Caco-2 (cell line): ENCODE results near the gene RSPH4A. TPM values are rescaled to one million over a fixed set of nuclear protein-coding genes. Genes with fewer than 3 reads are reported as not detected.
A peak's percentile ranks its signal among the peaks of the same experiment; 100 is the strongest.

Experiments
- BruUV-seq: library from RNA; stranded (reverse); fragments of 400-500 nt; replicated peaks from 2 replicates; lab custom pipeline; 2021; lab: Mats Ljungman, UMichigan
- CTCF ChIA-PET: fragments of 300-600 bp; sonication (Branson Sonifier 250); formaldehyde crosslinking; loops from one replicate; lab custom pipeline; 2022; ENCODE audit warnings: antibody characterized with exemption; lab: Charles Lee
- POLR2A ChIA-PET: fragments of 300-600 bp; sonication (Branson Sonifier 250); formaldehyde crosslinking; loops from one replicate; lab custom pipeline; 2022; ENCODE audit warnings: antibody characterized with exemption; lab: Charles Lee
- DNase-seq, 2 experiments: peaks; one replicate each; pipeline versions ENCODE4 v3.0.0 to v3.0.0-alpha.2; 2020 to 2022
- H3K27me3 ChIP-seq: replicated peaks from 2 replicates; pipeline ENCODE4 v1.6.0; 2011; ENCODE audit warnings: low read length; ENCODE audit not compliant: control insufficient read depth, insufficient read depth
- H3K36me3 ChIP-seq: 2 replicates; pipeline ENCODE4 v1.5.1; 2011; ENCODE audit warnings: low read length; ENCODE audit not compliant: control insufficient read depth, insufficient read depth
- H3K4me1 ChIP-seq: fragments of 250-450 bp; sonication (Bioruptor Pico); 2 replicates; pipeline ENCODE4 v1.5.1; 2020; ENCODE audit warnings: mild to moderate bottlenecking
- H3K4me3 ChIP-seq: 2 replicates; pipeline ENCODE4 v1.5.1; 2011; ENCODE audit warnings: low read depth, mild to moderate bottlenecking, control low read depth, low read length
- H3K9me3 ChIP-seq: fragments of 250-450 bp; sonication (Bioruptor Pico); 2 replicates; pipeline ENCODE4 v1.5.1; 2020; ENCODE audit warnings: mild to moderate bottlenecking, moderate library complexity
- H3K27ac Mint-ChIP-seq: one replicate; pipeline ENCODE4 v1.8.0; 2022; ENCODE audit warnings: mixed read lengths; ENCODE audit not compliant: unreplicated experiment
- H3K27me3 Mint-ChIP-seq: one replicate; pipeline ENCODE4 v1.8.0; 2022; ENCODE audit warnings: mixed read lengths; ENCODE audit not compliant: insufficient read depth, unreplicated experiment
- H3K36me3 Mint-ChIP-seq: one replicate; pipeline ENCODE4 v1.8.0; 2022; ENCODE audit warnings: mild to moderate bottlenecking, mixed read lengths; ENCODE audit not compliant: insufficient read depth, unreplicated experiment
- H3K4me1 Mint-ChIP-seq: one replicate; pipeline ENCODE4 v1.8.0; 2022; ENCODE audit warnings: low read depth, mixed read lengths; ENCODE audit not compliant: unreplicated experiment
- H3K4me3 Mint-ChIP-seq: one replicate; pipeline ENCODE4 v1.8.0; 2022; ENCODE audit warnings: mild to moderate bottlenecking, moderate library complexity, mixed read lengths; ENCODE audit not compliant: unreplicated experiment
- H3K9me3 Mint-ChIP-seq: one replicate; pipeline ENCODE4 v1.8.0; 2022; ENCODE audit warnings: mixed read lengths; ENCODE audit not compliant: unreplicated experiment
- intact Hi-C: fragments of 100-400 bp; cut with micrococcal nuclease; formaldehyde crosslinking; loops from one replicate; pipeline ENCODE4 v1.10.0; 2022; ENCODE audit not compliant: unreplicated experiment
- total RNA-seq: library from RNA; stranded (reverse); gene quantifications from 2 replicates; pipeline ENCODE4 v1.2.3, GENCODE V29; 2022
- TF ChIP-seq, protein P1 (sequence below), 2 experiments: fragments of 200-600 bp in 1 of 2; IDR thresholded peaks; 1 replicate in 1 of 2; 2 replicates in 1 of 2; pipeline versions ENCODE4 v1.5.1 to v1.8.0; 2011 to 2022; ENCODE audit warnings: antibody characterized with exemption in 1 of 2, control low read depth in 1 of 2, inconsistent platforms in 1 of 2, low read depth in 1 of 2, low read length in 1 of 2, mild to moderate bottlenecking in 1 of 2, moderate library complexity in 1 of 2; ENCODE audit not compliant: insufficient read depth in 1 of 2, severe bottlenecking in 1 of 2, unreplicated experiment in 1 of 2

The RSPH4A gene
- total RNA-seq, 1 experiment from 2014 or later = 0.20 TPM

DNA sequence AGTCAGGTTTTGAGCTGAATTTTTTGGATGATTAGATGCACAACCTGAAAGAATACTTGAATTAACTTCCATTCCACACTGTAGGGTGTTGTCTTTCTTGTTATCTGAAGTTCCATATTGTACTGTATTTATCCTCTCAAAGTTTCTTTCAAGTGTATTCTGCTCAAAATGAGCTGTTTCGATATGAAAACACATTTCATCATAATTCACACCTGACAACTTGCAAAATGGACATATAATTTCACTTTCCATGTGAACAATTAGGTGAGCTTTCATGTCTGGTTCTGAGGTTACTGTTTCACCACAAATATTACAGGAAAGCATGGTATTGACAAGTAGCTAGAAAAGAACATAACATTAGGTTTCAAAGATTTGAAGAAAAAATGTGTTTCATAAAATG is 50.6 kb downstream of the RSPH4A start:
- no TSS peak for BruUV-seq
- POLR2A ChIA-PET = no interaction called here

DNA sequence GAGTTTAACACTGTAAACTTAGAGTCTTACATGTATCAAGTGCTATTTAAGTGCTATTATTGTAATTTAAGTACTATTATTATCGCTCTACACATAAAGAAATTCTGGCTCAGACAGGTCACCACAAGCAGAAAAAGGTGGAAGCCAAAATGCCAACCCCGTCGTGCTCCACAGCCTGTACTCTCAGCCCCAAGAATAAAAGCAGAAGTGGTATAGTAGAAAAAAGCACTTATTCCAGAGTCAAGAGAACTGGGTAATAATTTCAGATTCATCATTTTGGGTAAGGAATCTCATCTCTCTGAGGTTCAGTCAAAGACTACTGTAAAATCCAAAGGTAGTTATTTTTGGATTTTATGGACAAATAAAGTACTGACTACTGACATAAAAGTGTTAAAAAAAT is 51.3 kb downstream of the RSPH4A start:
- Mint-ChIP-seq H3K9me3 (no peaks in the 10 kb centered on the region), H3K27ac (peak overlapping the region; percentile 95), H3K4me3 (peak overlapping the region; percentile 99), H3K4me1 (no peaks in the 10 kb centered on the region), H3K27me3 (peaks cover 2% of the 10 kb centered on the region), H3K36me3 (no peaks in the 10 kb centered on the region)
- no peaks in the 10 kb centered on the region for H3K9me3 ChIP-seq
- CTCF ChIA-PET = interaction anchor here (1.1 kb wide), 1 partner anchor 399 kb away, joined by 3 read pairs; no protein-coding TSS in a partner anchor
- no peak for DNase-seq
- TF ChIP-seq, protein P1, sequence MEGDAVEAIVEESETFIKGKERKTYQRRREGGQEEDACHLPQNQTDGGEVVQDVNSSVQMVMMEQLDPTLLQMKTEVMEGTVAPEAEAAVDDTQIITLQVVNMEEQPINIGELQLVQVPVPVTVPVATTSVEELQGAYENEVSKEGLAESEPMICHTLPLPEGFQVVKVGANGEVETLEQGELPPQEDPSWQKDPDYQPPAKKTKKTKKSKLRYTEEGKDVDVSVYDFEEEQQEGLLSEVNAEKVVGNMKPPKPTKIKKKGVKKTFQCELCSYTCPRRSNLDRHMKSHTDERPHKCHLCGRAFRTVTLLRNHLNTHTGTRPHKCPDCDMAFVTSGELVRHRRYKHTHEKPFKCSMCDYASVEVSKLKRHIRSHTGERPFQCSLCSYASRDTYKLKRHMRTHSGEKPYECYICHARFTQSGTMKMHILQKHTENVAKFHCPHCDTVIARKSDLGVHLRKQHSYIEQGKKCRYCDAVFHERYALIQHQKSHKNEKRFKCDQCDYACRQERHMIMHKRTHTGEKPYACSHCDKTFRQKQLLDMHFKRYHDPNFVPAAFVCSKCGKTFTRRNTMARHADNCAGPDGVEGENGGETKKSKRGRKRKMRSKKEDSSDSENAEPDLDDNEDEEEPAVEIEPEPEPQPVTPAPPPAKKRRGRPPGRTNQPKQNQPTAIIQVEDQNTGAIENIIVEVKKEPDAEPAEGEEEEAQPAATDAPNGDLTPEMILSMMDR (IDR thresholded peaks at IDR 0.05; ENCODE audit: insufficient read depth in 1 of 2, low read depth in 1 of 2, low read length in 1 of 2, severe bottlenecking in 1 of 2, unreplicated experiment in 1 of 2) = no peak
- POLR2A ChIA-PET = interaction anchor here (0.6 kb wide), 1 partner anchor 434 kb away, joined by 5 read pairs; no protein-coding TSS in a partner anchor
- H3K4me3 ChIP-seq = peak overlapping the region; percentile 50
- no peaks in the 10 kb centered on the region for H3K36me3 ChIP-seq
- BruUV-seq = no TSS peak
- H3K27me3 ChIP-seq = no peaks in the 10 kb centered on the region
- intact Hi-C loops = loop anchor here (1.0 kb wide), 1 partner anchor 14 kb away; the partner anchor contains the start of gene KPNA5
- H3K4me1 ChIP-seq = peaks cover 8% of the 10 kb centered on the region

More for the DNA sequence above, 50.6 kb downstream of the RSPH4A start:
- Mint-ChIP-seq H3K36me3 (no peaks in the 10 kb centered on the region), H3K9me3 (no peaks in the 10 kb centered on the region), H3K4me3 (peak overlapping the region; percentile 14), H3K27me3 (no peaks in the 10 kb centered on the region), H3K27ac (no peak overlapping the region), H3K4me1 (no peaks in the 10 kb centered on the region)
- CTCF ChIA-PET = no interaction called here
- Histone ChIP-seq H3K27me3 (no peaks in the 10 kb centered on the region), H3K36me3 (no peaks in the 10 kb centered on the region), H3K4me3 (no peak overlapping the region), H3K9me3 (no peaks in the 10 kb centered on the region), H3K4me1 (peaks cover 8% of the 10 kb centered on the region)
- TF ChIP-seq, protein P1 (IDR thresholded peaks at IDR 0.05; ENCODE audit: insufficient read depth in 1 of 2, low read depth in 1 of 2, low read length in 1 of 2, severe bottlenecking in 1 of 2, unreplicated experiment in 1 of 2) = no peak
- intact Hi-C loops = no loop called here
- no peak for DNase-seq

DNA sequence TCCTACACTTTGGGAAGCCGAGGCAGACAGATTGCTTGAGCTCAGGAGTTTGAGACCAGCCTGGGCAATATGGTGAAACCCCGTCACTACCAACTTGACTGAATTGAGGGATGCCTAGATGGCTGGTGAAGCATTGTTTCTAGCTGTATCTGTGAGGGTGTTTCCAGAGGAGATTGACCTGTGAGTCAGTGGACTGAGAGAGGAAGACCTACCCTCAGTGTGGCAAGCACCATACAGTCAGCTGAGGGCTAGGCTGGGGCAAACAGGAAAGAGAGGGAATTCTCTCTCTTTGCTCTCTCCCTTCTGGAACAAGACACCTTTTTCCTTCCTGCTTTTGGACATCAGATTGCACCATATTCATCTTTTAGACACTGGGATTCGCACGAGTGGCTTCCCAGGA is 56.0 kb downstream of the RSPH4A start:
- H3K4me1 Mint-ChIP-seq = no peaks in the 10 kb centered on the region
- no peak overlapping the region for H3K27ac Mint-ChIP-seq
- intact Hi-C loops = no loop called here
- H3K4me3 Mint-ChIP-seq = no peak overlapping the region
- H3K27me3 Mint-ChIP-seq = peaks cover 2% of the 10 kb centered on the region
- H3K4me3 ChIP-seq = no peak overlapping the region
- no peaks in the 10 kb centered on the region for H3K9me3 ChIP-seq
- POLR2A ChIA-PET = no interaction called here
- no peak for DNase-seq
- CTCF ChIA-PET = no interaction called here
- BruUV-seq = no TSS peak
- peaks cover 1% of the 10 kb centered on the region for H3K4me1 ChIP-seq
- H3K36me3 ChIP-seq = no peaks in the 10 kb centered on the region
- no peaks in the 10 kb centered on the region for H3K27me3 ChIP-seq
- TF ChIP-seq, protein P1 (IDR thresholded peaks at IDR 0.05; ENCODE audit: insufficient read depth in 1 of 2, low read depth in 1 of 2, low read length in 1 of 2, severe bottlenecking in 1 of 2, unreplicated experiment in 1 of 2) = no peak
- H3K9me3 Mint-ChIP-seq = no peaks in the 10 kb centered on the region
- no peaks in the 10 kb centered on the region for H3K36me3 Mint-ChIP-seq
